Keratinocyte (primary cell): ENCODE data around the gene CYTH1. TPM values are rescaled to one million over a fixed set of nuclear protein-coding genes. Genes with fewer than 3 reads are reported as not detected.

Experiments used
- DNase-seq: peaks from one replicate; pipeline ENCODE4 v3.0.0-alpha.2; 2011; ENCODE audit warnings: low read depth, missing footprints, low spot score
- FAIRE-seq: peaks from 2 replicates; lab custom pipeline; 2011; peaks lifted over from hg19 to GRCh38; lab: Jason Lieb, UNC
- H2AFZ ChIP-seq: 2 replicates; pipeline ENCODE4 v1.6.0; 2012; ENCODE audit warnings: low read length, control low read depth, inconsistent platforms; ENCODE audit not compliant: control insufficient read depth
- H3K27ac ChIP-seq: 2 replicates; pipeline ENCODE4 v1.5.1; 2011; ENCODE audit warnings: low read length; ENCODE audit not compliant: control insufficient read depth, insufficient read depth
- H3K27me3 ChIP-seq: 3 replicates; pipeline ENCODE4 v1.6.0; 2011; ENCODE audit warnings: low read length; ENCODE audit not compliant: control insufficient read depth, insufficient read depth; ENCODE audit errors: extremely low read depth
- H3K36me3 ChIP-seq, 2 experiments: 2 replicates in 1 of 2; 3 replicates in 1 of 2; pipeline ENCODE4 v1.5.1; 2011; ENCODE audit warnings: low read length in 2 of 2, mild to moderate bottlenecking in 1 of 2; ENCODE audit not compliant: control insufficient read depth in 2 of 2, insufficient read depth in 2 of 2; ENCODE audit errors: extremely low read depth in 1 of 2
- H3K4me1 ChIP-seq: 3 replicates; pipeline ENCODE4 v1.5.1; 2011; ENCODE audit warnings: low read length; ENCODE audit not compliant: control insufficient read depth, insufficient read depth; ENCODE audit errors: extremely low read depth
- H3K4me2 ChIP-seq: 3 replicates; pipeline ENCODE4 v1.6.0; 2011; ENCODE audit warnings: low read depth, low read length; ENCODE audit not compliant: control insufficient read depth, insufficient read depth; ENCODE audit errors: extremely low read depth
- H3K4me3 ChIP-seq, 3 experiments: fragments of 200-600 bp in 1 of 3; sonication (generic) in 1 of 3; 2 replicates in 2 of 3; 3 replicates in 1 of 3; pipeline ENCODE4 v1.5.1; 2011 to 2016; ENCODE audit warnings: low read length in 3 of 3, mild to moderate bottlenecking in 3 of 3, control low read depth in 2 of 3, inconsistent platforms in 1 of 3, low read depth in 1 of 3, mixed read lengths in 1 of 3, mixed run types in 1 of 3, moderate library complexity in 1 of 3; ENCODE audit not compliant: control insufficient read depth in 2 of 3, insufficient read depth in 2 of 3; ENCODE audit errors: extremely low read depth in 1 of 3
- H3K79me2 ChIP-seq: 2 replicates; pipeline ENCODE4 v1.6.0; 2012; ENCODE audit warnings: low read length; ENCODE audit not compliant: control insufficient read depth, insufficient read depth
- H3K9ac ChIP-seq: 3 replicates; pipeline ENCODE4 v1.6.0; 2011; ENCODE audit warnings: low read length; ENCODE audit not compliant: control insufficient read depth, insufficient read depth; ENCODE audit errors: extremely low read depth
- H3K9me1 ChIP-seq: 3 replicates; pipeline ENCODE4 v1.6.0; 2011; ENCODE audit warnings: low read length; ENCODE audit not compliant: control insufficient read depth, insufficient read depth; ENCODE audit errors: extremely low read depth
- H3K9me3 ChIP-seq: 2 replicates; pipeline ENCODE4 v1.5.1; 2012; ENCODE audit warnings: low read depth, low read length; ENCODE audit not compliant: control insufficient read depth
- H4K20me1 ChIP-seq: 3 replicates; pipeline ENCODE4 v1.6.0; 2011; ENCODE audit warnings: low read length; ENCODE audit not compliant: control insufficient read depth, insufficient read depth; ENCODE audit errors: extremely low read depth
- CTCF ChIP-seq, 3 experiments: IDR thresholded peaks in 1 of 3; conservative IDR thresholded peaks in 1 of 3; optimal IDR thresholded peaks in 1 of 3; 2 replicates in 2 of 3; 3 replicates in 1 of 3; pipeline versions ENCODE3 to v1.5.1; 2011; ENCODE audit warnings: low read length in 3 of 3, mild to moderate bottlenecking in 3 of 3, moderate library complexity in 2 of 3, control low read depth in 1 of 3, inconsistent platforms in 1 of 3; ENCODE audit not compliant: insufficient read depth in 2 of 3; ENCODE audit errors: extremely low read depth in 1 of 3
- EZH2 ChIP-seq: IDR thresholded peaks from one replicate; pipeline ENCODE4 v1.6.1; 2012; ENCODE audit warnings: inconsistent platforms, mild to moderate bottlenecking, low read length, moderate library complexity
- dilution Hi-C: fragments of 300-500 bp; cut with MboI; formaldehyde crosslinking; loops from one replicate; pipeline ENCODE4 v1.7.0; 2020; ENCODE audit warnings: low sequenced_read_pairs; ENCODE audit not compliant: extremely low pct_ligation_motif_present
- polyA plus RNA-seq, 5 experiments: library from polyadenylated mRNA; depleted of rRNA in 3 of 5; stranded (reverse) in 3 of 5; stranded (forward) in 1 of 5; unstranded in 1 of 5; fragments of >200 nt; gene quantifications; 1 replicate in 1 of 5; 2 replicates in 3 of 5; 3 replicates in 1 of 5; pipeline versions ENCODE4 v1.2.1 to v1.2.3, GENCODE V29; 2011 to 2012; ENCODE audit warnings: missing spikeins in 2 of 5, low read depth in 1 of 5, low replicate concordance in 1 of 5

Gene CYTH1
- polyA plus RNA-seq, 1 donor (not counting 4 experiments of a cell fraction or from before 2014, with no cell fraction given), result 28.3 TPM

DNA sequence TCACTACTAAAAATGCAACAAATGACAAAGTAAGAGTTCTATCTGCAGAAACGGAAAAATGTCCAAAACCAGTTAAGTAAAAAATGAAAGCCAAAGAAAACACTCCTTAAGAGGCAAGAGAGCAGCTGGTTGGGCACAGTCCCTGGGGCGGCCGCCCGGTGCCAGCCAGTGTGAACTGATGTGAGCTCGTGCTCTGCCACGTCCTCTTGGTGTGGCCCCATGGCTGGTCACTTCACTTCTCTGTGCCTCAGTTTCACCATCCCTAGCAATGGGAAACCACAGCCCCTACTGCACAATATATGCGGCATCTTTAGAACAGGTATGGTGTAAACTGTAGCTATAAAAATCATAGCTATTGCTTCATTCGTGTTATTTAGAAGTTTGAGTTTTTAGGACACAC lies 37.3 kb upstream of the CYTH1 start:
- H3K9ac ChIP-seq, result no peak overlapping the region
- peaks cover 2% of the 10 kb centered on the region for H3K9me1 ChIP-seq
- no peak for FAIRE-seq
- H3K9me3 ChIP-seq, result no peaks in the 10 kb centered on the region
- H4K20me1 ChIP-seq, result no peaks in the 10 kb centered on the region
- dilution Hi-C loops, result no loop called here
- H3K4me2 ChIP-seq, result no peak overlapping the region
- DNase-seq, result no peak
- no peak overlapping the region for H3K27ac ChIP-seq
- no peak overlapping the region for H3K4me3 ChIP-seq
- H3K79me2 ChIP-seq, result peaks cover 9% of the 10 kb centered on the region
- H2AFZ ChIP-seq, result no peak overlapping the region
- H3K36me3 ChIP-seq, result peaks cover 53 to 74% of the 10 kb centered on the region in 2 experiments
- no peaks in the 10 kb centered on the region for H3K4me1 ChIP-seq
- H3K27me3 ChIP-seq, result no peaks in the 10 kb centered on the region
- TF ChIP-seq EZH2 (no peak), CTCF (optimal IDR thresholded peaks at IDR 0.05 in 1 of 3, IDR thresholded peaks at IDR 0.05 in 1 of 3, conservative IDR thresholded peaks at IDR 0.05 in 1 of 3; ENCODE audit: extremely low read depth in 1 of 3, insufficient read depth in 2 of 3, low read length in 3 of 3) (no peak)

DNA sequence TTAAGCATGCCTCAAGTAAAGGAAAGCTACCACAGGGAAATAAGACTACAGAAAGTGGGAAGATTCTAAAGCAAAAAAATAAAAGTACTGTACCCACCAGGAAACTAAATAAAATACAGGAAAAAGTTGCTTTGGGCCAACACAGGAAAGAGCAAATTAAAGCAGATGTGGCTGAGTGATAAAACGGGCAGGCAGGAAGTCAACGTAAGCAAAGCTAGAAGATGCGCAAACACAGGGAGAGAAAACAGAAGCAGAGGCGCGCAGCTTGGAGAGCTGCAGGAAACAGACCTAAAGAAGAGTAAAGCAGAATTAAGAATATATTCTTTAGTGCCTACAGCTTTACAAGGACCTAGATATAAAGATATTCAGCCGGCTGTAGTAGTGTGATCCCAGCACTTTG lies 36.9 kb upstream of the CYTH1 start:
- no peak overlapping the region for H3K9ac ChIP-seq
- H3K27ac ChIP-seq, result no peak overlapping the region
- no peak overlapping the region for H3K4me2 ChIP-seq
- H2AFZ ChIP-seq, result no peak overlapping the region
- no peak for DNase-seq
- no peaks in the 10 kb centered on the region for H4K20me1 ChIP-seq
- H3K79me2 ChIP-seq, result peaks cover 5% of the 10 kb centered on the region
- H3K9me1 ChIP-seq, result peaks cover 2% of the 10 kb centered on the region
- no peaks in the 10 kb centered on the region for H3K27me3 ChIP-seq
- no peaks in the 10 kb centered on the region for H3K9me3 ChIP-seq
- no peaks in the 10 kb centered on the region for H3K4me1 ChIP-seq
- no peak for FAIRE-seq
- peaks cover 53 to 76% of the 10 kb centered on the region in 2 experiments for H3K36me3 ChIP-seq
- H3K4me3 ChIP-seq, result no peak overlapping the region
- dilution Hi-C loops, result no loop called here
- TF ChIP-seq EZH2 (no peak), CTCF (optimal IDR thresholded peaks at IDR 0.05 in 1 of 3, IDR thresholded peaks at IDR 0.05 in 1 of 3, conservative IDR thresholded peaks at IDR 0.05 in 1 of 3; ENCODE audit: extremely low read depth in 1 of 3, insufficient read depth in 2 of 3, low read length in 3 of 3) (no peak)
